ENCODE results near the gene MYH6. TPM values are rescaled to one million over a fixed set of nuclear protein-coding genes. Genes with fewer than 3 reads are reported as not detected.
"Not testable (repeated sequence)": the region's sequence is repeated elsewhere in the genome, so short reads cannot be mapped to it uniquely, and the experiment has no call there.

The MYH6 gene
- total RNA-seq, 4 donors from 2014 or later, result not detected

DNA sequence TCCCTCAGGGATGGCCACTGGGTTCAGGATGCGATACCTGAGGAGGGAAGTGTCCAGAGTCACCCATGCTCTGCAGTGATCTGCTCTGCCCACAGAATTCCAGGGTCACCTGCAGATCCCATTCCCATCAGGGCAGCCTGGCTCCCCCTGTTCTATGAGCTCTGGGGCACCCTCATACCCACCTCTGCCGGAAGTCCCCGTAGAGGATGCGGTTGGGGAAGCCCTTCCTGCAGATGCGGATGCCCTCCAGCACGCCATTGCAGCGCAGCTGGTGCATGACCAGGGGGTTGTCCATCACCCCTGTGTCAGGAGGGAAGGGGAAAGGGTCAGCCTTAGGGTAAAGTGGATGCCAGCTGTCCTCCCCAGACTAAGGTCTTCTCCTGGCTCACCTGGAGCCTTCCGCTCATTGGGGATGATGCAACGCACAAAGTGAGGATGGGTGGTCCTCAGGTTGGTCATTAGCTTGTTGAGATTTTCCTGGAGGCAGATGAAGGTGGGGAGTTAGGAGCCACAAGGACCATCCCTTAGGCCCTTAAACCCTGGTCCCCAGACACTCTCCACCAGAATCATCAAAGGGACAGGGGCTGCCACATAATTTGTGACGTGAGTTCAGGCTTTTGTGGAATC, 11.2 kb downstream of the MYH6 start:
- Histone ChIP-seq H3K27me3 (no peaks in the 10 kb centered on the region), H3K36me3 (no peaks in the 10 kb centered on the region), H3K4me1 (no peaks in the 10 kb centered on the region), H3K9me3 (no peaks in the 10 kb centered on the region), H3K4me3 (no peak overlapping the region), H3K27ac (no peak overlapping the region)
- TF ChIP-seq, protein P1, sequence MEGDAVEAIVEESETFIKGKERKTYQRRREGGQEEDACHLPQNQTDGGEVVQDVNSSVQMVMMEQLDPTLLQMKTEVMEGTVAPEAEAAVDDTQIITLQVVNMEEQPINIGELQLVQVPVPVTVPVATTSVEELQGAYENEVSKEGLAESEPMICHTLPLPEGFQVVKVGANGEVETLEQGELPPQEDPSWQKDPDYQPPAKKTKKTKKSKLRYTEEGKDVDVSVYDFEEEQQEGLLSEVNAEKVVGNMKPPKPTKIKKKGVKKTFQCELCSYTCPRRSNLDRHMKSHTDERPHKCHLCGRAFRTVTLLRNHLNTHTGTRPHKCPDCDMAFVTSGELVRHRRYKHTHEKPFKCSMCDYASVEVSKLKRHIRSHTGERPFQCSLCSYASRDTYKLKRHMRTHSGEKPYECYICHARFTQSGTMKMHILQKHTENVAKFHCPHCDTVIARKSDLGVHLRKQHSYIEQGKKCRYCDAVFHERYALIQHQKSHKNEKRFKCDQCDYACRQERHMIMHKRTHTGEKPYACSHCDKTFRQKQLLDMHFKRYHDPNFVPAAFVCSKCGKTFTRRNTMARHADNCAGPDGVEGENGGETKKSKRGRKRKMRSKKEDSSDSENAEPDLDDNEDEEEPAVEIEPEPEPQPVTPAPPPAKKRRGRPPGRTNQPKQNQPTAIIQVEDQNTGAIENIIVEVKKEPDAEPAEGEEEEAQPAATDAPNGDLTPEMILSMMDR (IDR thresholded peaks at IDR 0.05), result no peak
- no peak for TF ChIP-seq POLR2A (IDR thresholded peaks at IDR 0.05)
- DNase-seq, result no peak

DNA sequence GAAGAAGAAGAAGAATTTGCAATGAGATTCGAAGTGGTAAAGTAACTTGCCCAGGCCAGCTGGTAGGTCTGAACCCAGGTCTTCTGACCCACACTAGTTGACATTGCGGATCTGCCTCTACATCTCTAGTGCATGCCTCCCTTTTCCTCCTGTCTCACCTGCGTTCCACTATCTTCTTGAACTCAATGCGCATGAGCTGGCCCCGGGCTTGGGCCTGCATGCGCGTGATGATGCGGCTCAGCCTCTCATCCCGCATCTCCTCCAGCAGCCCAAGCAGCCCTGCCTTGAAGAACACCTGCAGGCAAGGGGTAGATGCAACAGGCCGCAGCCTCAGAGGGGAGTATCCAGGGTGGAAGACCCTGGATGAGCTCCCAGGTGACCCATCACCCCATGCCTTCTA, 11.9 kb downstream of the MYH6 start:
- H3K36me3 ChIP-seq, result no peaks in the 10 kb centered on the region
- no peak for DNase-seq
- H3K9me3 ChIP-seq, result no peaks in the 10 kb centered on the region
- no peak overlapping the region for H3K4me3 ChIP-seq
- no peaks in the 10 kb centered on the region for H3K4me1 ChIP-seq
- H3K27ac ChIP-seq, result no peak overlapping the region
- TF ChIP-seq POLR2A (IDR thresholded peaks at IDR 0.05), result no peak
- TF ChIP-seq, protein P1 (IDR thresholded peaks at IDR 0.05), result no peak
- H3K27me3 ChIP-seq, result no peaks in the 10 kb centered on the region

DNA sequence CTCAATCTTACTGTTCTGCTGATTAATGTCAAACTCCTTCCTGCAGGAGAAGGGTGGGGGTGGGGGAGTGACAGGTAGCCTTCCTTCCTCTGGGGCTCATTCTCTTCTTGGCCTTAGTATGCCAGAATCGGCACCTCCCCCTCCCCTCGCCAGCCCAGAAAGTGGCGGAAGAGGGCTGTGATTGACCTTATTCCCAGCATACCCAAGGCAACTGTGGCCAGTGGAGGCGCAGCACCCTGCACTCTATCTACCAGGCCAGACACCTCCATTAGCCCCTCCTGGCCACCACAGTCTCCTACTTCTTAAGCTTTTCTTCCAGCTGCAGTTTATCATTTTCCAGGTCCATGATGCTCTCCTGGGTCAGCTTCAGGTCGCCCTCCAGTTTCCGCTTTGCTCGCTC, 15.5 kb downstream of the MYH6 start:
- Histone ChIP-seq H3K27ac (no peak overlapping the region), H3K36me3 (no peaks in the 10 kb centered on the region), H3K4me3 (no peak overlapping the region), H3K4me1 (no peaks in the 10 kb centered on the region), H3K9me3 (no peaks in the 10 kb centered on the region), H3K27me3 (no peaks in the 10 kb centered on the region)
- DNase-seq, result no peak
- TF ChIP-seq, protein P1 (IDR thresholded peaks at IDR 0.05), result no peak
- TF ChIP-seq POLR2A (IDR thresholded peaks at IDR 0.05), result no peak

DNA sequence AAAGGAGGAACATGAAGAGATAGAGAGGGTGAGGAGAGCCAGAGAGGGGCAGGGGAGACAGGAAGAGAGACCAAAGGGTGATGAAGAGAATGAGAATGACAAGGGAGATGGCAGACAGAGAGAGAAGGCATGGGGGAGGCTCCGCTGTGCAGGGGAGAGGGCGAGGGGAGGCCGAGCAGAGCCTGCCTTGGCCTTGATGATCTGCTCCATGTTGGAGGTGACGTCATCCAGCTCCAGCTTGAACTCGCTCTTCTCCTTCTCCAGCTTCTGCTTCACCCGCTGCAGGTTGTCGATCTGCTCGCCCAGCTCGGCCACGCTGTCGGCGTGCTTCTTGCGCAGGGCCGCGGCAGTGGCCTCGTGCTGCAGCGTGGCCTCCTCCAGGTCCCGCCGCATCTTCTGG, 18.2 kb downstream of the MYH6 start:
- not testable (repeated sequence) for H3K4me1 ChIP-seq, H3K36me3 ChIP-seq, H3K27ac ChIP-seq, DNase-seq, H3K9me3 ChIP-seq, H3K4me3 ChIP-seq, H3K27me3 ChIP-seq

DNA sequence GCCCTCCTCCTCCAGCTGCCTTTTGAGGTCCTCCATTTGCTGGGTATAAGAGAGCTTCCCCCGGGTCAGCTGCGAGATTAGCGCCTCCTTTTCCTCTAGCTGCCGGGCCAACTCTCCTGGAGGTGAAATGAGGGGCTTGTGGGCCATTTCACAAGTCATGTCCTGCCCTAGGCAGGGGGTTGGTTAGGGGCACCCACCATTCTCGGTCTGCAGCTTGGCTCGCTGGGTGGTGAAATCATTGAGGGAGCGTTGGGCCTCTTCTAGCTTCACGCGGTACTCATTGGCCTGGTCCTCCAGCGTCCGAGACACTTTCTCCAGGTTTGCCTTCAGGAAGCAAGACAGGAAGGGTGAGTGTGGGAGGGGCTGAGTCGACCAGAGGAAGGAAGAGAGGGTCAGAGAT, 18.7 kb downstream of the MYH6 start:
- Histone ChIP-seq H3K27me3 (no peaks in the 10 kb centered on the region), H3K27ac (no peak overlapping the region), H3K4me1 (no peaks in the 10 kb centered on the region), H3K36me3 (no peaks in the 10 kb centered on the region), H3K4me3 (no peak overlapping the region), H3K9me3 (no peaks in the 10 kb centered on the region)
- TF ChIP-seq POLR2A (IDR thresholded peaks at IDR 0.05), result no peak
- TF ChIP-seq, protein P1 (IDR thresholded peaks at IDR 0.05), result no peak
- no peak for DNase-seq

DNA sequence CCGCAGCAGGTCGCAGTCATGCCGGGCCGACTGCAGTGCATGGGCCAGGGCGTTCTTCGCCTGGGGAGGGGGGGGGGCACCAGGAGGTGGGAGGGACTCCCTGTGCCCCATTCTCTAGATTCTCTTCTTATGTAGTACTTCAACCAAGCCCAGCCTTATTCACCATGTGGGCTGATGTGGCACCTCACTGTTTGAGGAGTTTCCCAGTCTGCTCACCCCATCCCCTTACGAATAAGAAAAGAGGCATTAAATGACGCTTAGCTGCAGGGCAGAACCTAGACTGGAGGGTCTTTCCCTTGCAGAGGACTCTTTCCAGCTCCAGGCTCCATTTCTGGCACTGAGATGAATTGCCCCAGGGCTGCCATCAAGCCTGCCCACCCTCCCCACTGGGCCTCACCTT, 19.1 kb downstream of the MYH6 start:
- no peak for DNase-seq
- Histone ChIP-seq H3K4me1 (no peaks in the 10 kb centered on the region), H3K36me3 (no peaks in the 10 kb centered on the region), H3K9me3 (no peaks in the 10 kb centered on the region), H3K27ac (no peak overlapping the region), H3K27me3 (no peaks in the 10 kb centered on the region), H3K4me3 (no peak overlapping the region)
- TF ChIP-seq, protein P1 (IDR thresholded peaks at IDR 0.05), result no peak
- TF ChIP-seq POLR2A (IDR thresholded peaks at IDR 0.05), result no peak
